Fibroblast of upper back skin (primary cell): Measurements from ENCODE around the gene DUSP9.
"Not testable (repeated sequence)": the region's sequence is repeated elsewhere in the genome, so short reads cannot be mapped to it uniquely, and the experiment has no call there.

ENCODE experiments used
- DNase-seq: peaks from one replicate; pipeline ENCODE4 v3.0.0-alpha.2; 2013

DUSP9 gene

GRCh38 chrX:153646620-153647373 lies at the start of gene DUSP9:
TSS of gene DUSP9 (plus strand) at chrX:153647203. CDS start at chrX:153647954, 751 bp downstream.
- DNase-seq, result peak; percentile 5

GRCh38 chrX:153598541-153599191 lies 48.3 kb upstream of the DUSP9 start, which contains the start of gene CCNQ:
TSS of gene CCNQ (minus strand) at chrX:153599139. CDS start at chrX:153599073, 66 bp downstream.
- DNase-seq, result no peak

GRCh38 chrX:153599192-153600031 lies 47.6 kb upstream of the DUSP9 start:
- peak; percentile 84 for DNase-seq

- no peak for DNase-seq
These were observed 47.0 kb upstream of the DUSP9 start for GRCh38 chrX:153600032-153600373.

GRCh38 chrX:153600921-153601320 lies 46.1 kb upstream of the DUSP9 start:
- no peak for DNase-seq

- DNase-seq, result no peak
These were observed 45.4 kb upstream of the DUSP9 start for GRCh38 chrX:153601511-153602110.

GRCh38 chrX:153602601-153603000 lies 44.4 kb upstream of the DUSP9 start:
- no peak for DNase-seq

- no peak for DNase-seq
These were observed 43.8 kb upstream of the DUSP9 start for GRCh38 chrX:153603131-153603656.

GRCh38 chrX:153604666-153605380 lies 42.2 kb upstream of the DUSP9 start:
- DNase-seq, result not testable (repeated sequence)

- no peak for DNase-seq
These were observed 40.5 kb upstream of the DUSP9 start for GRCh38 chrX:153606503-153606902.

- DNase-seq, result no peak
These were observed 38.6 kb upstream of the DUSP9 start for GRCh38 chrX:153608376-153608775.

GRCh38 chrX:153608806-153609205 lies 38.2 kb upstream of the DUSP9 start:
- peak; percentile 53 for DNase-seq

GRCh38 chrX:153609917-153610835 lies 36.8 kb upstream of the DUSP9 start:
- peak; percentile 73 for DNase-seq

- DNase-seq, result no peak
These were observed 36.2 kb upstream of the DUSP9 start for GRCh38 chrX:153610836-153611213.

- no peak for DNase-seq
These were observed 35.5 kb upstream of the DUSP9 start for GRCh38 chrX:153611298-153612095.

GRCh38 chrX:153612413-153612812 lies 34.6 kb upstream of the DUSP9 start:
- DNase-seq, result no peak

GRCh38 chrX:153614818-153615217 lies 32.2 kb upstream of the DUSP9 start:
- DNase-seq, result no peak

GRCh38 chrX:153620576-153620975 lies 26.4 kb upstream of the DUSP9 start:
- no peak for DNase-seq

GRCh38 chrX:153621949-153622598 lies 24.9 kb upstream of the DUSP9 start:
- no peak for DNase-seq
